ENCODE data around the gene HIBCH. TPM values are rescaled to one million over a fixed set of nuclear protein-coding genes. Genes with fewer than 3 reads are reported as not detected.

The HIBCH gene
- total RNA-seq, 1 experiment from 2014 or later, result 21.7 TPM

- in situ Hi-C loops (cut with HindIII; ENCODE audit: low pct_unique_long_range_greater_than_20kb, low sequenced_read_pairs) (no loop called here), intact Hi-C loops (cut with micrococcal nuclease; ENCODE audit: unreplicated experiment) (loop anchor here (5.0 kb wide), 1 partner anchor 96 kb away; no protein-coding TSS in a partner anchor)
- CTCF ChIA-PET, result no interaction called here
- H3K4me3 ChIP-seq (ENCODE audit: low read depth in 2 of 2, low read length in 2 of 2), result no peak overlapping the region
- TF ChIP-seq REST (IDR thresholded peaks at IDR 0.05; ENCODE audit: insufficient read depth in 1 of 2, low read depth in 2 of 2, low read length in 1 of 2) (no peak), POLR2AphosphoS5 (IDR thresholded peaks at IDR 0.05; ENCODE audit: low read depth, low read length) (no peak), TCF7L2 (IDR thresholded peaks at IDR 0.05; ENCODE audit: low read depth, low read length) (no peak), SIN3A (IDR thresholded peaks at IDR 0.05; ENCODE audit: borderline replicate concordance, insufficient read depth, low read depth, low read length) (no peak), CTCF (IDR thresholded peaks at IDR 0.05) (no peak; the same call in 1 of the 2 replicates)
- BruUV-seq (replicated peaks), result no TSS peak
- DNase-seq (ENCODE audit: low read depth, low spot score), result no peak
- peaks cover 4% of the 10 kb centered on the region; the same call in 1 of the 2 replicates for H3K4me1 ChIP-seq (ENCODE audit: control insufficient read depth, insufficient read depth, low read length)
- H3K9me3 ChIP-seq (ENCODE audit: control insufficient read depth, insufficient read depth, low read depth, low read length), result no peaks in the 10 kb centered on the region
- no peak for ATAC-seq
- H3K36me3 ChIP-seq (ENCODE audit: control insufficient read depth, insufficient read depth, low read length), result no peaks in the 10 kb centered on the region
- H3K27me3 ChIP-seq (ENCODE audit: control insufficient read depth, insufficient read depth, low read length), result no peaks in the 10 kb centered on the region; the same call in 1 of the 2 replicates
- POLR2A ChIA-PET, result no interaction called here
- no peak overlapping the region for H3K27ac ChIP-seq (ENCODE audit: low read length)
These were observed 136.1 kb downstream of the HIBCH start for GRCh38 chr2:190183539-190183938.

GRCh38 chr2:190182071-190182524 is 137.5 kb downstream of the HIBCH start:
- Histone ChIP-seq H3K4me3 (ENCODE audit: low read depth in 2 of 2, low read length in 2 of 2) (no peak overlapping the region), H3K36me3 (ENCODE audit: control insufficient read depth, insufficient read depth, low read length) (no peaks in the 10 kb centered on the region), H3K27me3 (ENCODE audit: control insufficient read depth, insufficient read depth, low read length) (no peaks in the 10 kb centered on the region; the same call in 1 of the 2 replicates), H3K27ac (ENCODE audit: low read length) (no peak overlapping the region), H3K9me3 (ENCODE audit: control insufficient read depth, insufficient read depth, low read depth, low read length) (no peaks in the 10 kb centered on the region), H3K4me1 (ENCODE audit: control insufficient read depth, insufficient read depth, low read length) (peaks cover 4% of the 10 kb centered on the region; the same call in 1 of the 2 replicates)
- ATAC-seq, result no peak
- intact Hi-C loops (cut with micrococcal nuclease; ENCODE audit: unreplicated experiment), result loop anchor here (5.0 kb wide), 1 partner anchor 95 kb away; no protein-coding TSS in a partner anchor
- TF ChIP-seq SIN3A (IDR thresholded peaks at IDR 0.05; ENCODE audit: borderline replicate concordance, insufficient read depth, low read depth, low read length) (no peak), REST (IDR thresholded peaks at IDR 0.05; ENCODE audit: insufficient read depth in 1 of 2, low read depth in 2 of 2, low read length in 1 of 2) (no peak), CTCF (IDR thresholded peaks at IDR 0.05) (no peak), TCF7L2 (IDR thresholded peaks at IDR 0.05; ENCODE audit: low read depth, low read length) (no peak), POLR2AphosphoS5 (IDR thresholded peaks at IDR 0.05; ENCODE audit: low read depth, low read length) (no peak)
- ChIA-PET CTCF (no interaction called here), POLR2A (no interaction called here)
- BruUV-seq (replicated peaks), result no TSS peak
- in situ Hi-C loops (cut with HindIII; ENCODE audit: low pct_unique_long_range_greater_than_20kb, low sequenced_read_pairs), result no loop called here
- DNase-seq (ENCODE audit: low read depth, low spot score), result no peak
